ENCODE data around the gene SAMD1.

GRCh38 chr19:14105680-14106079 lies 15.1 kb upstream of the SAMD1 start:
- TF ChIP-seq CTCF (IDR thresholded peaks at IDR 0.05 in 8 of 11, conservative IDR thresholded peaks at IDR 0.05 in 3 of 11) (no peak), POLR2A (IDR thresholded peaks at IDR 0.05) (no peak)
